PC-3 (cell line): ENCODE data around the gene TM9SF4. TPM values are rescaled to one million over a fixed set of nuclear protein-coding genes. Genes with fewer than 3 reads are reported as not detected.

Source experiments
- ATAC-seq: fragments of 200-7000 bp; cut with Tn5 transposase; 2 replicates; pipeline ENCODE4 v1.9.1; 2020; ENCODE audit warnings: mild to moderate bottlenecking, moderate library complexity
- BruUV-seq: library from RNA; stranded (reverse); fragments of 400-500 nt; replicated peaks from 2 replicates; lab custom pipeline; 2021; lab: Mats Ljungman, UMichigan
- CTCF ChIA-PET: fragments of 300-600 bp; sonication (Branson Sonifier 250); formaldehyde crosslinking; loops from one replicate; lab custom pipeline; 2022; ENCODE audit warnings: antibody characterized with exemption; lab: Charles Lee
- POLR2A ChIA-PET: fragments of 300-600 bp; sonication (Branson Sonifier 250); formaldehyde crosslinking; loops from one replicate; lab custom pipeline; 2022; ENCODE audit warnings: antibody characterized with exemption; ENCODE audit not compliant: unreplicated experiment; lab: Charles Lee
- DNase-seq: peaks from one replicate; pipeline ENCODE4 v3.0.0-alpha.2; 2015
- H2AFZ ChIP-seq: fragments of 300-600 bp; sonication (generic); 2 replicates; pipeline ENCODE4 v1.6.0; 2016; ENCODE audit warnings: antibody characterized with exemption, low read length
- H3F3A ChIP-seq: fragments of 300-600 bp; sonication (generic); one replicate; pipeline ENCODE4 v1.6.0; 2017; ENCODE audit warnings: antibody characterized with exemption, low read length, control low read depth, mild to moderate bottlenecking; ENCODE audit not compliant: unreplicated experiment
- H3K27ac ChIP-seq: fragments of 300-600 bp; sonication (generic); 2 replicates; pipeline ENCODE4 v1.5.1; 2016; ENCODE audit warnings: mild to moderate bottlenecking, low read length
- H3K27me3 ChIP-seq: fragments of 300-600 bp; sonication (generic); 2 replicates; pipeline ENCODE4 v1.6.1; 2016; ENCODE audit warnings: low read length, mixed read lengths
- H3K36me3 ChIP-seq: fragments of 300-600 bp; sonication (generic); 2 replicates; pipeline ENCODE4 v1.6.1; 2016; ENCODE audit warnings: low read depth, mixed run types, low read length, mixed read lengths
- H3K4me1 ChIP-seq: fragments of 300-600 bp; sonication (generic); 2 replicates; pipeline ENCODE4 v1.5.1; 2016; ENCODE audit warnings: low read length; ENCODE audit not compliant: insufficient read depth
- H3K4me2 ChIP-seq: fragments of 300-600 bp; sonication (generic); 2 replicates; pipeline ENCODE4 v1.6.0; 2016; ENCODE audit warnings: low read length
- H3K4me3 ChIP-seq: fragments of 300-600 bp; sonication (generic); 2 replicates; pipeline ENCODE4 v1.5.1; 2016; ENCODE audit warnings: mild to moderate bottlenecking, low read length, mixed read lengths
- H3K79me2 ChIP-seq: fragments of 300-600 bp; sonication (generic); 2 replicates; pipeline ENCODE4 v1.6.1; 2017; ENCODE audit warnings: low read length, mixed read lengths
- H3K9ac ChIP-seq: fragments of 300-600 bp; sonication (generic); 2 replicates; pipeline ENCODE4 v1.6.0; 2016; ENCODE audit warnings: mild to moderate bottlenecking, low read length
- H3K9me2 ChIP-seq: fragments of 300-600 bp; sonication (generic); replicated peaks from 2 replicates; pipeline ENCODE4 v1.6.1; 2016; ENCODE audit warnings: mixed run types, low read length, mixed read lengths
- H3K9me3 ChIP-seq: fragments of 300-600 bp; sonication (generic); 2 replicates; pipeline ENCODE4 v1.6.1; 2016; ENCODE audit warnings: low read length, mixed read lengths
- H4K20me1 ChIP-seq: fragments of 300-600 bp; sonication (generic); 2 replicates; pipeline ENCODE4 v1.6.1; 2016; ENCODE audit warnings: low read length, mixed read lengths
- CTCF ChIP-seq: fragments of 300-600 bp; sonication (generic); conservative IDR thresholded peaks from 2 replicates; pipeline ENCODE4 v1.5.1; 2017; ENCODE audit warnings: antibody characterized with exemption, low read depth, mild to moderate bottlenecking, low read length
- EZH2 ChIP-seq: fragments of 300-600 bp; sonication (generic); IDR thresholded peaks from one replicate; pipeline ENCODE4 v1.6.1; 2017; ENCODE audit warnings: antibody characterized with exemption, mild to moderate bottlenecking, low read length; ENCODE audit not compliant: unreplicated experiment
- EZH2phosphoT487 ChIP-seq: fragments of 300-600 bp; sonication (generic); IDR thresholded peaks from 2 replicates; pipeline ENCODE4 v1.6.1; 2018; ENCODE audit warnings: mild to moderate bottlenecking, antibody characterized with exemption, low read length, borderline replicate concordance
- intact Hi-C: fragments of 100-400 bp; cut with micrococcal nuclease; formaldehyde crosslinking; loops from 2 replicates; pipeline ENCODE4 v1.9.0; 2023
- total RNA-seq: library from RNA; depleted of rRNA; stranded (reverse); fragments of >200 nt; gene quantifications from 2 replicates; pipeline ENCODE4 v1.2.3, GENCODE V29; 2014

TM9SF4 gene
- total RNA-seq, 1 experiment from 2014 or later: 32.6 TPM

- TF ChIP-seq CTCF (no peak), EZH2phosphoT487 (no peak), EZH2 (no peak)
- H3K4me3 ChIP-seq: no peak overlapping the region
- H3K27me3 ChIP-seq: no peaks in the 10 kb centered on the region
- no peaks in the 10 kb centered on the region for H4K20me1 ChIP-seq
- H3K4me2 ChIP-seq: no peak overlapping the region
- no peak for ATAC-seq
- H3K9me2 ChIP-seq: no peaks in the 10 kb centered on the region
- ChIA-PET CTCF (no interaction called here), POLR2A (no interaction called here)
- peaks cover 40% of the 10 kb centered on the region for H3K36me3 ChIP-seq
- no peak overlapping the region for H3K27ac ChIP-seq
- peaks cover 7% of the 10 kb centered on the region for H3K4me1 ChIP-seq
- H3K79me2 ChIP-seq: peaks cover 28% of the 10 kb centered on the region
- intact Hi-C loops: no loop called here
- H3F3A ChIP-seq: no peaks in the 10 kb centered on the region
- no peak overlapping the region for H2AFZ ChIP-seq
- no TSS peak for BruUV-seq
- no peaks in the 10 kb centered on the region for H3K9me3 ChIP-seq
- DNase-seq: no peak
- no peak overlapping the region for H3K9ac ChIP-seq
Measured at GRCh38 chr20:32213870-32214269, 104.4 kb downstream of the TM9SF4 start.

DNA sequence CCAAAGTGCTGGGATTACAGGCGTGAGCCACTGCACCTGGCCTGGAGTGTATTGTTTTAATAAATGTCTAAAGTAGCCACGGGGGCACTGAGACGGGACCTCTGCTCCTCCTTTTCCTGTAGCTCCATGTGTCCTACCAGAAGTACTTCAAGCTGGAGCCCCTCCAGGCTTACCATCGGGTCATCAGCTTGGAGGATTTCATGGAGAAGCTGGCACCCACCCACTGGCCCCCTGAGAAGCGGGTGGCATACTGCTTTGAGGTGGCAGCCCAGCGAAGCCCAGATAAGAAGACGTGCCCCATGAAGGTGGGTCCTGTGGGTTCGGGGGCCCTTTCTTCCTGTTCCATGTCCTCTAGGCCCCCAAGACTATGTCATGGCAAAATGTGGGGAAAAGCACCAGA, 105.6 kb downstream of the TM9SF4 start:
- ChIA-PET CTCF (no interaction called here), POLR2A (no interaction called here)
- TF ChIP-seq EZH2: no peak
- no peak for TF ChIP-seq CTCF
- TF ChIP-seq EZH2phosphoT487: no peak
- H3K4me2 ChIP-seq: no peak overlapping the region
- H3K9me2 ChIP-seq: no peaks in the 10 kb centered on the region
- H3K9me3 ChIP-seq: no peaks in the 10 kb centered on the region
- H3K27ac ChIP-seq: no peak overlapping the region
- intact Hi-C loops: no loop called here
- ATAC-seq (no peak), DNase-seq (no peak)
- H3F3A ChIP-seq: no peaks in the 10 kb centered on the region
- no peak overlapping the region for H2AFZ ChIP-seq
- no peaks in the 10 kb centered on the region for H3K27me3 ChIP-seq
- peaks cover 44% of the 10 kb centered on the region for H3K36me3 ChIP-seq
- peaks cover 15% of the 10 kb centered on the region for H3K79me2 ChIP-seq
- H4K20me1 ChIP-seq: no peaks in the 10 kb centered on the region
- H3K4me3 ChIP-seq: no peak overlapping the region
- no TSS peak for BruUV-seq
- H3K9ac ChIP-seq: no peak overlapping the region
- no peaks in the 10 kb centered on the region for H3K4me1 ChIP-seq

GRCh38 chr20:32215729-32216128, 106.2 kb downstream of the TM9SF4 start:
- H3K27ac ChIP-seq: no peak overlapping the region
- H3K27me3 ChIP-seq: no peaks in the 10 kb centered on the region
- H4K20me1 ChIP-seq: no peaks in the 10 kb centered on the region
- intact Hi-C loops: no loop called here
- ChIA-PET CTCF (no interaction called here), POLR2A (no interaction called here)
- H2AFZ ChIP-seq: no peak overlapping the region
- no peaks in the 10 kb centered on the region for H3K9me2 ChIP-seq
- H3K4me1 ChIP-seq: no peaks in the 10 kb centered on the region
- peaks cover 40% of the 10 kb centered on the region for H3K36me3 ChIP-seq
- H3F3A ChIP-seq: no peaks in the 10 kb centered on the region
- H3K79me2 ChIP-seq: peaks cover 9% of the 10 kb centered on the region
- no peak overlapping the region for H3K4me3 ChIP-seq
- TF ChIP-seq EZH2 (no peak), EZH2phosphoT487 (no peak), CTCF (no peak)
- ATAC-seq: no peak
- H3K4me2 ChIP-seq: no peak overlapping the region
- no peak overlapping the region for H3K9ac ChIP-seq
- no peak for DNase-seq
- BruUV-seq: no TSS peak
- no peaks in the 10 kb centered on the region for H3K9me3 ChIP-seq
